Uterus (tissue), 2 donors: ENCODE results near the gene RPS15.

Source experiments
- CTCF ChIP-seq, 4 experiments: fragments of 200-600 bp in 2 of 4; fragments of 450-650 bp in 2 of 4; sonication (generic) in 2 of 4; IDR thresholded peaks; one replicate each; pipeline ENCODE4 v1.5.1; 2016 to 2019; ENCODE audit warnings: antibody characterized with exemption in 4 of 4, mild to moderate bottlenecking in 2 of 4, moderate library complexity in 1 of 4
- POLR2A ChIP-seq, 2 donors: fragments of 450-650 bp; IDR thresholded peaks; one replicate each; pipeline ENCODE4 v1.6.1; 2016; ENCODE audit warnings: antibody characterized with exemption in 2 of 2, mild to moderate bottlenecking in 1 of 2, moderate library complexity in 1 of 2

GRCh38 chr19:1481224-1481892 lies 43.2 kb downstream of the RPS15 start:
- TF ChIP-seq CTCF (IDR thresholded peaks at IDR 0.05) (no peak), POLR2A (IDR thresholded peaks at IDR 0.05) (no peak)
